NCI-H2196 treated with DMSO at 0.1 percent for 48 hours (cell line): ENCODE data around the gene AFP.
"Not testable (repeated sequence)": the region's sequence is repeated elsewhere in the genome, so short reads cannot be mapped to it uniquely, and the experiment has no call there.

ENCODE experiments used
- DNase-seq: peaks from one replicate; lab custom pipeline; 2025; ENCODE audit not compliant: unreplicated experiment; lab: John Stamatoyannopoulos, UW

AFP gene

DNA sequence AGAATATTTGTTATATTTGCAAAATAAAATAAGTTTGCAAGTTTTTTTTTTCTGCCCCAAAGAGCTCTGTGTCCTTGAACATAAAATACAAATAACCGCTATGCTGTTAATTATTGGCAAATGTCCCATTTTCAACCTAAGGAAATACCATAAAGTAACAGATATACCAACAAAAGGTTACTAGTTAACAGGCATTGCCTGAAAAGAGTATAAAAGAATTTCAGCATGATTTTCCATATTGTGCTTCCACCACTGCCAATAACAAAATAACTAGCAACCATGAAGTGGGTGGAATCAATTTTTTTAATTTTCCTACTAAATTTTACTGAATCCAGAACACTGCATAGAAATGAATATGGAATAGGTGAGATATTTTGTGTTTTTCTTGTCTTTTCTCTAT, at the start of gene AFP:
Gene AFP, plus strand, starts transcription at position 238 of the 400 bp plus-strand sequence. Its CDS starts 42 bp downstream, at position 280.
- no peak for DNase-seq

DNA sequence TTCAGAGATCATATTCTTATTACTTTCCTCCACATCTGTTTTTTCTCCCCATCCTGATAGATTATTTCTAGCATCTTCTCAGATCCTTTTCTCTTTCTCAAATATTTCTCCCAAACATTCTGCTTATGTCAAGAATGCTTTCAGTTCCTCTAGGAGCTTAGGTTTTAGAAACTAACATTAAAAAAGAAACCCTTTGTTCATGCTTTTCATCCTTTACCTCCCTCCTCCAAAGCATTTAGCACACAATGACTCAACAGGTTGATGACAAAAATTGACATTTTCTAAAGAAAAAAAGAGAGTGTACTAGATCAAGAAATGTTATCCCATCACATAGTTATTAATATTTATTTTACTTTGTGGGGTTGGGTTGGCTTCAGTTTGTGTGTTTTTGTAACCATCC, 48.5 kb upstream of the AFP start:
- no peak for DNase-seq

- DNase-seq = no peak
These were observed 47.1 kb upstream of the AFP start for GRCh38 chr4:73388887-73389286.

- not testable (repeated sequence) for DNase-seq
These were observed 46.4 kb upstream of the AFP start for GRCh38 chr4:73389663-73390062.

DNA sequence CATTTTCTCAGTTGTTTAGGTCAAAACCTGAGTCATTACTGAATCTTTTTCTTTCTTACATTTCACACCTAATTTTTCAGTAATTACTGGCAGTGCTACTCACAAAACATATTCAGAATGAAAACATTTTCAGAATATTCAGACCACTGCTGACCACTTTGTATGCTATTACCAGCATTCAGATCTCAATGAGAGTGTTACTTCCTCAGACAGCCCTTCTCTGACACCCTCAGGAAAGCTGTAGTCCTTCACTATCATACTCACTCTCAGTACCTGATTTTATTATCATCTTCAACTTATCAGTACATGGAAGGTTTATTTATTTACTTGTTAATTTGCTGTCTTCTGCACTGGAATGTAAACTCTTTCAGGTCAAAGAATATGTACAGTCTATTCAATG, 44.2 kb upstream of the AFP start:
- no peak for DNase-seq

DNA sequence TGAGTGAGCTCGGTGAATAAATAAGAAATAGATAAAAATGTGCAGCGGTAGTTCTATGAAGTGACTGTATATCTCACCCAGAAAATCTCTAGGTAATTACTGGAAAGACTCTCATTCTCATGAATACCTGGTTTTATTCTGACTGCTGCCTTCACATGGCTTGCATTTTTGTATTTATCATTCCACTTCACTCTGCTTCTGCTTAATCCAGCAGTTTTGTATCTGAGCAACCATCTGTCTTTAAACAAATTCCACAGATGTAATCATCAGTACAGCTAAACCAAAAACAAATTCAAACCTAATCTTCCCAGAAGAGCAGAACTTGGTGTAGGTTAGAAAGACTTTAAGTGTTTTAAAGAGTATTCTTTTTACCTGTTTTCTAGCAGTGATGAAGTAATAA, 43.1 kb upstream of the AFP start:
- no peak for DNase-seq

- no peak for DNase-seq
These were observed 39.7 kb upstream of the AFP start for GRCh38 chr4:73396304-73396703.

- no peak for DNase-seq
These were observed 38.7 kb upstream of the AFP start for GRCh38 chr4:73396993-73397972.

DNA sequence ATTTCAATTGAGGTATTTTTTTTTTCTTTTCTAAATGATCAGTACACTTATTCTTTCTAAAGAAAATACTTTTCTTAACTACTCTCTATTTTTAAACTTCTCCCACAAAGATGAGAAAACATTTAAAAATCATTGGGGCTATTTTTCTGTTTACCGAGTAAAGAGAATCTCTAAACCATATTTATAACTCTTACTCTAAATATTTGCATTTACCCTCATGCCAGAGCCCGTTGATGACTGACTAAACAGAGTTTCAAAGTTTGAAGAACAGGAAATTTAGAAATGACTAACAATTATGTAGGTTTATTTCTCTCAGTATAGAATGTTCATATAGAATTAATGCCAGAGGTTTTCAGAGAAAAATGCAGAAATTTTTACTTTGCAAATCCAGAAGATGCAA, 34.6 kb upstream of the AFP start:
- DNase-seq = no peak

GRCh38 chr4:73404042-73404441, 32.0 kb upstream of the AFP start, which contains the start of gene ALB:
ALB (plus strand) TSS chr4:73404287; CDS start chr4:73404328, 41 bp downstream.
- DNase-seq = no peak

GRCh38 chr4:73404457-73404856, 31.6 kb upstream of the AFP start:
- no peak for DNase-seq

- DNase-seq = no peak
These were observed 30.9 kb upstream of the AFP start for GRCh38 chr4:73405138-73405537.

DNA sequence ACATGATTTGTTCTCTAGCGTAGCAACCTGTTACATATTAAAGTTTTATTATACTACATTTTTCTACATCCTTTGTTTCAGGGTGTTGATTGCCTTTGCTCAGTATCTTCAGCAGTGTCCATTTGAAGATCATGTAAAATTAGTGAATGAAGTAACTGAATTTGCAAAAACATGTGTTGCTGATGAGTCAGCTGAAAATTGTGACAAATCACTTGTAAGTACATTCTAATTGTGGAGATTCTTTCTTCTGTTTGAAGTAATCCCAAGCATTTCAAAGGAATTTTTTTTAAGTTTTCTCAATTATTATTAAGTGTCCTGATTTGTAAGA, 29.5 kb upstream of the AFP start:
- no peak for DNase-seq

DNA sequence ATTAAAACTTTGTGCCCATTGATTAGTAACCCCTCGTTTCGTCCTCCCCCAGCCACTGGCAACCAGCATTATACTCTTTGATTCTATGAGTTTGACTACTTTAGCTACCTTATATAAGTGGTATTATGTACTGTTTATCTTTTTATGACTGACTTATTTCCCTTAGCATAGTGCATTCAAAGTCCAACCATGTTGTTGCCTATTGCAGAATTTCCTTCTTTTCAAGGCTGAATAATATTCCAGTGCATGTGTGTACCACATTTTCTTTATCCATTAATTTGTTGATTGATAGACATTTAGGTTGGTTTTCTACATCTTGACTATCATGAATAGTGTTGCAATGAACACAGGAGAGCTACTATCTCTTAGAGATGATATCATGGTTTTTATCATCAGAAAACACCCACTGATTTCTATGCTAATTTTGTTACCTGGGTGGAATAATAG, 28.8 kb upstream of the AFP start:
- DNase-seq = no peak

GRCh38 chr4:73408181-73408867, 27.7 kb upstream of the AFP start:
- DNase-seq = no peak

GRCh38 chr4:73409012-73409862, 26.8 kb upstream of the AFP start:
- no peak for DNase-seq

DNA sequence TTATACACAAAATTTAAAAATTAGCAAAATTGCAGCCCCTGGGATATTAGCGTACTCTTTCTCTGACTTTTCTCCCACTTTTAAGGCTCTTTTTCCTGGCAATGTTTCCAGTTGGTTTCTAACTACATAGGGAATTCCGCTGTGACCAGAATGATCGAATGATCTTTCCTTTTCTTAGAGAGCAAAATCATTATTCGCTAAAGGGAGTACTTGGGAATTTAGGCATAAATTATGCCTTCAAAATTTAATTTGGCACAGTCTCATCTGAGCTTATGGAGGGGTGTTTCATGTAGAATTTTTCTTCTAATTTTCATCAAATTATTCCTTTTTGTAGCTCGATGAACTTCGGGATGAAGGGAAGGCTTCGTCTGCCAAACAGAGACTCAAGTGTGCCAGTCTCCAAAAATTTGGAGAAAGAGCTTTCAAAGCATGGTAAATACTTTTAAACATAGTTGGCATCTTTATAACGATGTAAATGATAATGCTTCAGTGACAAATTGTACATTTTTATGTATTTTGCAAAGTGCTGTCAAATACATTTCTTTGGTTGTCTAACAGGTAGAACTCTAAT, 26.0 kb upstream of the AFP start:
- no peak for DNase-seq

DNA sequence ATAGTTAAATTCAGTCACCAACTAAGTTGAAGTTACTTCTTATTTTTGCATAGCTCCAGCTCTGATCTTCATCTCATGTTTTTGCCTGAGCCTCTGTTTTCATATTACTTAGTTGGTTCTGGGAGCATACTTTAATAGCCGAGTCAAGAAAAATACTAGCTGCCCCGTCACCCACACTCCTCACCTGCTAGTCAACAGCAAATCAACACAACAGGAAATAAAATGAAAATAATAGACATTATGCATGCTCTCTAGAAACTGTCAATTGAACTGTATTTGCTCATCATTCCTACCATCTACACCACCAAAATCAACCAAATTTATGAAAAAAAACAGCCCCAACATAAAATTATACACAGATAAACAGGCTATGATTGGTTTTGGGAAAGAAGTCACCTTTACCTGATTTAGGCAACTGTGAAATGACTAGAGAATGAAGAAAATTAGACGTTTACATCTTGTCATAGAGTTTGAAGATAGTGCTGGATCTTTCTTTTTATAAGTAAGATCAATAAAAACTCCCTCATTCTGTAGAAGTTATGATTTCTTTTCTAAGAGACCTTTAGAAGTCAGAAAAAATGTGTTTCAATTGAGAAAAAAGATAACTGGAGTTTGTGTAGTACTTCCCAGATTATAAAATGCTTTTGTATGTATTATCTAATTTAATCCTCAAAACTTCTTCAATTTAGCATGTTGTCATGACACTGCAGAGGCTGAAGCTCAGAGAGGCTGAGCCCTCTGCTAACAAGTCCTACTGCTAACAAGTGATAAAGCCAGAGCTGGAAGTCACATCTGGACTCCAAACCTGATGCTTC, 24.9 kb upstream of the AFP start:
- no peak for DNase-seq

DNA sequence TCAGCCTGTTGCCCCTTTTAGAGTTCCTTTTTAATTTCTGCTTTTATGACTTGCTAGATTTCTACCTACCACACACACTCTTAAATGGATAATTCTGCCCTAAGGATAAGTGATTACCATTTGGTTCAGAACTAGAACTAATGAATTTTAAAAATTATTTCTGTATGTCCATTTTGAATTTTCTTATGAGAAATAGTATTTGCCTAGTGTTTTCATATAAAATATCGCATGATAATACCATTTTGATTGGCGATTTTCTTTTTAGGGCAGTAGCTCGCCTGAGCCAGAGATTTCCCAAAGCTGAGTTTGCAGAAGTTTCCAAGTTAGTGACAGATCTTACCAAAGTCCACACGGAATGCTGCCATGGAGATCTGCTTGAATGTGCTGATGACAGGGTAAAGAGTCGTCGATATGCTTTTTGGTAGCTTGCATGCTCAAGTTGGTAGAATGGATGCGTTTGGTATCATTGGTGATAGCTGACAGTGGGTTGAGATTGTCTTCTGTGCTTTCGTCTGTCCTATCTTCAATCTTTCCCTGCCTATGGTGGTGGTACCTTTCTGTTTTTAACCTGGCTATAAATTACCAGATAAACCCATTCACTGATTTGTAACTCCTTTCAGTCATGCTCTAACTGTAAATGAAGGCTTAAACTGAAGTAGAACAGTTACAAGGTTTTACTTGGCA, 24.1 kb upstream of the AFP start:
- no peak for DNase-seq
